Measurements from ENCODE around the gene KRT83.

- TF ChIP-seq CTCF (conservative IDR thresholded peaks at IDR 0.05 in 1 of 2, IDR thresholded peaks at IDR 0.05 in 1 of 2; ENCODE audit: low read depth in 1 of 2, low read length in 2 of 2) (no peak), EZH2 (IDR thresholded peaks at IDR 0.05; ENCODE audit: low read length, missing control alignments) (no peak)
These were observed 6.8 kb upstream of the KRT83 start for GRCh38 chr12:52327830-52328500.

Measured in fibroblast of lung (primary cell).